Measurements from ENCODE around the gene COMMD3.
"Not testable (repeated sequence)": the region's sequence is repeated elsewhere in the genome, so short reads cannot be mapped to it uniquely, and the experiment has no call there.

COMMD3 gene

GRCh38 chr10:22356324-22356873 is 40.2 kb downstream of the COMMD3 start:
- no peak for DNase-seq (ENCODE audit: low read depth)
- H3K4me3 ChIP-seq (ENCODE audit: low read depth, low read length), result no peak overlapping the region

DNA sequence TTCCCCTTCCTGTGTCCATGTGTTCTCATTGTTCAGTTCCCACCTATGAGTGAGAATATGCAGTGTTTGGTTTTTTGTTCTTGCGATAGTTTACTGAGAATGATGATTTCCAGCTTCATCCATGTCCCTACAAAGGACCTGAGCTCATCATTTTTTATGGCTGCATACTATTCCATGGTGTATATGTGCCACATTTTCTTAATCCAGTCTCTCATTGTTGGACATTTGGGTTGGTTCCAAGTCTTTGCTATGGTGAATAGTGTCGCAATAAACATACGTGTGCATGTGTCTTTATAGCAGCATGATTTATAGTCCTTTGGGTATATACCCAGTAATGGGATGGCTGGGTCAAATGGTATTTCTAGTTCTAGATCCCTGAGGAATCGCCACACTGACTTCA is 41.6 kb downstream of the COMMD3 start:
- not testable (repeated sequence) for DNase-seq (ENCODE audit: low read depth); H3K4me3 ChIP-seq (ENCODE audit: low read depth, low read length)

- DNase-seq (ENCODE audit: low read depth), result no peak
- H3K4me3 ChIP-seq (ENCODE audit: low read depth, low read length), result no peak overlapping the region
Measured at GRCh38 chr10:22363305-22363704, 47.1 kb downstream of the COMMD3 start.

DNA sequence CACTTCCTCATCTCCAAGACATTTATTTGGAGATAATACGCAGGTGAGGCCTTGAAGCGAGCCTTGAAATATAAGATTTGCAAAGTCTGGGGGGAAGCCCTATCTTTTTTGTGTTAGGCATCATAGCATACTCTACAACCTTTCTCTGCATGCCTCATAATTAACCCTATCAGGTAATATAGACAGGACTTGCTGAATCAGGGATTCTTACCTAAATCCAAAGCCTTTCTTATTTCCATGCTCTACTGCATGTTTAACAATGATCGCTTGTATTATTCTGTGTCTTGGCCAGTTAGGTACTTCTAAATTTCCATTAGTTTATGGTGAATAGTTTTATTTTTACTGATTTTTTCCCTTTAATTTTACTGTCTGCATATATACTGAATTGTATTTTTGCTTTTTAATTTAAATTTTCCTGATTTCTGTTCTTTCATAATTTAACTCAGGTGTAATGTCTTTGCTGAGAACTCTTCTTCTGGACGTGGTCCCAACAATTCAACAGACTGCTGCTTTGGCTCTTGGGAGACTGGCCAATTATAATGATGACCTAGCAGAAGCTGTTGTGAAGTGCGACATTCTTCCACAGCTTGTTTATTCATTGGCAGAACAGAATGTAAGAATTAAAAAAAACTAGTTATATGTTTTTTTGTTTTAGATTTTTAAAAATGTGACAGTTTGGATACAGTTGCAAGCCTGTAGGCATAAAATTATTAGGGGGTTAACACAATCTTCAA is 48.4 kb downstream of the COMMD3 start:
- no peak overlapping the region for H3K4me3 ChIP-seq (ENCODE audit: low read depth, low read length)
- DNase-seq (ENCODE audit: low read depth), result no peak

DNA sequence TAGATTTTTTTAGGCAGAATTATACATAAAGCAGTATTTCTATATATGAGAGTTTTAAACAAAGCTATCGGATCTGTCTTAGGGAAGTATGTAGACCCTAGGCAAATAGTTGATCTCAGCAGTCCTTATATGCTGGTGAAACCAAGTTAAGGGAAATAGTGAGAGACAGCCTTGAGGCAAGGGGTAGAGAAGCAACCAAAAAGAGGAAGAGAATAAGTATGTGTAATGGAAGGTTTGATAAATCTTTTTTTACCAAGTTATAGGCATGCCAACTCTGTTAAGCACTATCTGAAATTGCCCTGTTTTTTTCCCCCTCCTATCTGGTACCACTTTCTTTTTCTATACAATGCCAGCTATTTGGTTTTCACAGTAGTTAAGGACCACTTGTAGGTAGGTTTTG is 49.0 kb downstream of the COMMD3 start:
- no peak for DNase-seq (ENCODE audit: low read depth)

DNA sequence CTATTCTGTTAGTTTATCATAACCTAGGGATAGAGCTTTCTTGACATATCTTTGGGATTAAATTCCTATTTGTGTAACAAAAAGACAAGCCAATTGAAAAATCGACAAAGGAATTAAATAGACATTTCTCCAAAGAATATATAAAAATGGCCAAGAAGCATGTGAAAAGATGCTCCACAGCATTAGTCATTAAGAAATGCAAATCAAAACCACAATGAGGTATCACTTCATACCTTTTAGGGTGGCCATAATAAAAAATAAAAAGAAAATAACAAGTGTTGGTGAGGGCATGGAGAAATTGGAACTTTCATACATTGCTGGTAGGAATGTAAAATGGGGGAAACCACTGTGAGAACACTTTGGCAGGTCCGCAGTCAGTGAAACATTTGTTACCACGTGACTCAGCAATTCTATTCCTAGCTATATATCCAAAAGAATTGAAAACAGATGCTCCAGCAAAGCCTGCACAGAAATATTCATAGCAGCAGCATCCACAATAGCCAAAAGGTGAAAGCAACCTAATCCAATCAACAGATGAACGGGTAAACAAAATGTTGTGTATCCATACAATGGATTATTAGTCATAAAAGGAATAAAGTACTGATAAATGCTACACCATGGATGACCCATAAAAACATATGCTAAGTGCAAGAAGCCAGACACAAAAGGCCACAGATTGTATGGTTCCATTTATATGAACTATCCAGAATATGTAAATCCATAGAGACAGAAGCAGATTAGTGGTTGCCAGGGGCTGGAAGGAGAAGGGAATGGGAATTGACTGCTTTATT is 49.7 kb downstream of the COMMD3 start:
- no peak overlapping the region for H3K4me3 ChIP-seq (ENCODE audit: low read depth, low read length)
- no peak for DNase-seq (ENCODE audit: low read depth)

More for the DNA sequence above, 49.0 kb downstream of the COMMD3 start:
- H3K4me3 ChIP-seq (ENCODE audit: low read depth, low read length), result no peak overlapping the region

DNA sequence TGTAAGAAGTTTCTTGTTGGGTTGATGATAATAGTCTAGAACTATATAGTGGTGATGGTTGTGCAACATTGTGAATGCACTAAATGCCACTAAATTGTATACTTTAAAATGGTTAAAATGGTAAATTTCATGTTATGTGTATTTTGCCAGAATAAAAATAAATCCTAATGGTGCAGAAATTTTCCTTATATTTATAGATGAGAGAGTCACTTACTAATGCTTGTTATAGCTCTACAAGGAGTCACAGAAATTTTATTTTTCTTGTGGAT is 50.2 kb downstream of the COMMD3 start:
- H3K4me3 ChIP-seq (ENCODE audit: low read depth, low read length), result no peak overlapping the region
- DNase-seq (ENCODE audit: low read depth), result no peak

- DNase-seq (ENCODE audit: low read depth), result no peak
- H3K4me3 ChIP-seq (ENCODE audit: low read depth, low read length), result no peak overlapping the region
Measured at GRCh38 chr10:22366771-22367170, 50.6 kb downstream of the COMMD3 start.

- no peak overlapping the region for H3K4me3 ChIP-seq (ENCODE audit: low read depth, low read length)
- no peak for DNase-seq (ENCODE audit: low read depth)
Measured at GRCh38 chr10:22367471-22367870, 51.3 kb downstream of the COMMD3 start.

DNA sequence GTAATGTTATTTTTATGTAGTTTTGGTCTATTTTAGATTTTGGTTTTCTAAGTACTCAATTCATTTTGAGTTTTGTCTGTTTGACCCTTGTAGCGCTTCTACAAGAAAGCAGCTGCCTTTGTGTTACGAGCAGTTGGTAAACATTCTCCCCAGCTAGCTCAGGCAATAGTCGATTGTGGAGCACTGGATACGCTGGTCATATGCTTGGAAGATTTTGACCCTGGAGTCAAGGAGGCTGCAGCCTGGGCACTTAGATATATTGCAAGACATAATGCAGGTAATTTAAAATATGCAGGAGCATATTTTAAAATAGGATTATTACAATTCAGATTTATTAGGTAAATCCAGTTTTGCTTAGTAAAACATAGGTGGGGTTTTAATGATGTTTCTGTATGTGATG is 52.2 kb downstream of the COMMD3 start:
- no peak overlapping the region for H3K4me3 ChIP-seq (ENCODE audit: low read depth, low read length)

DNA sequence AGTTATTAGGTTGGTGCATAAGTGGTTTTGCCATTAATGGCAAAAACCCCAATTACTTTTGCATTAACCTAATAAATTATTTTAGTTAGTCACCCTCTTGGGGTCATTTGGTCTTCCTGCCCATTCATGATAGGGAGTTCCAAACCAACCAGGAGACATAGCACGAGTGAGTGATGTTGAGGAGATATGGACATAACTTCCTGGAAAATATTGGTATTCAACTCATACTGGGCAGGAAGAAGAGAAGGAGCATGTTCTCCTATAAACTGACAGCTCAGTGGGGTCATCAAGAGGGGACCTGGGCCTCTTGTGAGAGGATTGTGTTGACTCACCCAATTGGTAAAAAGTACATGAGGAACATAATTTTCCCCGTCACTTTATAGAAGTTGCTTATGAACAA is 52.8 kb downstream of the COMMD3 start:
- DNase-seq (ENCODE audit: low read depth), result no peak
- H3K4me3 ChIP-seq (ENCODE audit: low read depth, low read length), result no peak overlapping the region

More for the DNA sequence above, 52.2 kb downstream of the COMMD3 start:
- no peak for DNase-seq (ENCODE audit: low read depth)

DNA sequence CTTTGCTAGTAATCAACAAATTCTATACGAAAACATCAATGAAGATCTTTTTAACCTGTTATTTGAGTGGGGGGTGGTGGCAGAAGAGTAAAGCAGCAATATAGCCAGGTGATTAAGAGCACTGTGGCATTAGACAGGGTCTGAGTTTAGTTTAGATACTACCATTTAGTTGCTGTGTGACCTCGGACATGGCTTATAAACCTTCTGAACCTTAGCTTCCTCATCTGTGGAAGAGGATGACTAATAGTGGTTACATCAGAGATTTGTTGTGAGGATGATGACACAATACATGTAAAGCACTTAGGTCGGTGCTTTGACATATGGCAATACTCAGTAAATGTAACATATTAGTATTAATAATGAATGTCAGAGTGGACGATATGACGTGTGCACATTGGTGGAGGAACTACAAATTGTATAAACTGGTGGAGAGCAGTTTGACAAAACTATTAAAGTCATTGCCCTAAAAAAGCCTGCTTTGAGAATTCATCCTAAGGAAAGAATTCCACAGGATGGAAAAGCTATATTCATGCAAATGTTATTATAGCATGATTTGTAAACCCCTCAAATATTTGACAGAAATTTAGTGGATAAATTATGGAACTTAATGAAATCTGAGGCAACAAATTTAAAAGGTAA is 53.4 kb downstream of the COMMD3 start:
- no peak overlapping the region for H3K4me3 ChIP-seq (ENCODE audit: low read depth, low read length)
- no peak for DNase-seq (ENCODE audit: low read depth)
